Gastrocnemius medialis (tissue), 4 donors: Measurements from ENCODE around the gene KIR3DL3.

ENCODE experiments used
- CTCF ChIP-seq, 5 experiments: fragments of 450-650 bp in 3 of 5; fragments of 200-600 bp in 2 of 5; sonication (generic) in 2 of 5; IDR thresholded peaks in 4 of 5; conservative IDR thresholded peaks in 1 of 5; 1 replicate in 4 of 5; 2 replicates in 1 of 5; pipeline ENCODE4 v1.5.1; 2016 to 2019; ENCODE audit warnings: antibody characterized with exemption in 5 of 5, mild to moderate bottlenecking in 3 of 5, moderate library complexity in 3 of 5
- POLR2A ChIP-seq, 2 donors: fragments of 450-650 bp; IDR thresholded peaks; one replicate each; pipeline ENCODE4 v1.6.1; 2017; ENCODE audit warnings: antibody characterized with exemption in 2 of 2, mild to moderate bottlenecking in 2 of 2, moderate library complexity in 2 of 2

GRCh38 chr19:54704928-54705327 is 19.3 kb upstream of the KIR3DL3 start:
- TF ChIP-seq CTCF (IDR thresholded peaks at IDR 0.05 in 4 of 5, conservative IDR thresholded peaks at IDR 0.05 in 1 of 5): no peak
- no peak for TF ChIP-seq POLR2A (IDR thresholded peaks at IDR 0.05)
